Vagina (tissue), 2 donors: ENCODE measurements around the gene ACTL8. TPM values are rescaled to one million over a fixed set of nuclear protein-coding genes. Genes with fewer than 3 reads are reported as not detected.
A peak's percentile ranks its signal among the peaks of the same experiment; 100 is the strongest.

Experiments
- DNase-seq, 2 donors: peaks; one replicate each; pipeline ENCODE4 v3.0.0-alpha.2; 2017; ENCODE audit errors: extremely low spot score in 2 of 2
- H3K27ac ChIP-seq: fragments of 200-600 bp; sonication (generic); one replicate; pipeline ENCODE4 v1.5.1; 2019
- H3K27me3 ChIP-seq: fragments of 200-600 bp; sonication (generic); one replicate; pipeline ENCODE4 v1.5.1; 2019
- H3K36me3 ChIP-seq, 2 donors: fragments of 200-600 bp; sonication (generic); one replicate each; pipeline ENCODE4 v1.5.1; 2017 to 2019
- H3K4me1 ChIP-seq: fragments of 200-600 bp; sonication (generic); one replicate; pipeline ENCODE4 v1.5.1; 2019
- H3K4me3 ChIP-seq, 2 donors: fragments of 200-600 bp; sonication (generic); 1 replicate in 1 of 2; 2 replicates in 1 of 2; pipeline ENCODE4 v1.5.1; 2016 to 2019
- H3K9me3 ChIP-seq: fragments of 200-600 bp; sonication (generic); one replicate; pipeline ENCODE4 v1.5.1; 2019
- POLR2A ChIP-seq, 2 donors: fragments of 450-650 bp; IDR thresholded peaks; one replicate each; pipeline ENCODE4 v1.6.1; 2017; ENCODE audit warnings: antibody characterized with exemption in 2 of 2, mild to moderate bottlenecking in 2 of 2, moderate library complexity in 2 of 2
- POLR2AphosphoS5 ChIP-seq, 2 donors: sonication (generic); formaldehyde crosslinking; IDR thresholded peaks; one replicate each; pipeline ENCODE4 v1.9.0; 2017; ENCODE audit warnings: antibody characterized with exemption in 2 of 2, mild to moderate bottlenecking in 2 of 2, low read depth in 1 of 2; ENCODE audit not compliant: insufficient read depth in 1 of 2
- intact Hi-C: fragments of 100-400 bp; cut with DNase I; formaldehyde crosslinking; loops from one replicate; pipeline ENCODE4 v1.15.1; 2023
- total RNA-seq: library from RNA; depleted of rRNA; stranded (reverse); fragments of >200 nt; gene quantifications from one replicate; pipeline ENCODE4 v1.2.3, GENCODE V29; 2016
- TF ChIP-seq, protein P1 (sequence below), 3 experiments: fragments of 450-650 bp in 2 of 3; fragments of 200-600 bp in 1 of 3; sonication (generic) in 1 of 3; IDR thresholded peaks; one replicate each; pipeline ENCODE4 v1.5.1; 2017 to 2019; ENCODE audit warnings: antibody characterized with exemption in 3 of 3, mild to moderate bottlenecking in 2 of 3, moderate library complexity in 2 of 3

The ACTL8 gene
- total RNA-seq, 1 donor from 2014 or later = not detected

- intact Hi-C loops = no loop called here
- H3K36me3 ChIP-seq = no peaks in the 10 kb centered on the region
- H3K4me1 ChIP-seq = no peaks in the 10 kb centered on the region
- DNase-seq = no peak
- no peak overlapping the region for H3K4me3 ChIP-seq
- H3K27me3 ChIP-seq = no peaks in the 10 kb centered on the region
- TF ChIP-seq, protein P1, sequence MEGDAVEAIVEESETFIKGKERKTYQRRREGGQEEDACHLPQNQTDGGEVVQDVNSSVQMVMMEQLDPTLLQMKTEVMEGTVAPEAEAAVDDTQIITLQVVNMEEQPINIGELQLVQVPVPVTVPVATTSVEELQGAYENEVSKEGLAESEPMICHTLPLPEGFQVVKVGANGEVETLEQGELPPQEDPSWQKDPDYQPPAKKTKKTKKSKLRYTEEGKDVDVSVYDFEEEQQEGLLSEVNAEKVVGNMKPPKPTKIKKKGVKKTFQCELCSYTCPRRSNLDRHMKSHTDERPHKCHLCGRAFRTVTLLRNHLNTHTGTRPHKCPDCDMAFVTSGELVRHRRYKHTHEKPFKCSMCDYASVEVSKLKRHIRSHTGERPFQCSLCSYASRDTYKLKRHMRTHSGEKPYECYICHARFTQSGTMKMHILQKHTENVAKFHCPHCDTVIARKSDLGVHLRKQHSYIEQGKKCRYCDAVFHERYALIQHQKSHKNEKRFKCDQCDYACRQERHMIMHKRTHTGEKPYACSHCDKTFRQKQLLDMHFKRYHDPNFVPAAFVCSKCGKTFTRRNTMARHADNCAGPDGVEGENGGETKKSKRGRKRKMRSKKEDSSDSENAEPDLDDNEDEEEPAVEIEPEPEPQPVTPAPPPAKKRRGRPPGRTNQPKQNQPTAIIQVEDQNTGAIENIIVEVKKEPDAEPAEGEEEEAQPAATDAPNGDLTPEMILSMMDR (IDR thresholded peaks at IDR 0.05) = no peak
- no peak for TF ChIP-seq POLR2A (IDR thresholded peaks at IDR 0.05)
- TF ChIP-seq POLR2AphosphoS5 (IDR thresholded peaks at IDR 0.05; ENCODE audit: insufficient read depth in 1 of 2, low read depth in 1 of 2) = no peak
- H3K27ac ChIP-seq = no peak overlapping the region
- H3K9me3 ChIP-seq = no peaks in the 10 kb centered on the region
Observed at GRCh38 chr1:17790383-17791054, 35.4 kb downstream of the ACTL8 start.

DNA sequence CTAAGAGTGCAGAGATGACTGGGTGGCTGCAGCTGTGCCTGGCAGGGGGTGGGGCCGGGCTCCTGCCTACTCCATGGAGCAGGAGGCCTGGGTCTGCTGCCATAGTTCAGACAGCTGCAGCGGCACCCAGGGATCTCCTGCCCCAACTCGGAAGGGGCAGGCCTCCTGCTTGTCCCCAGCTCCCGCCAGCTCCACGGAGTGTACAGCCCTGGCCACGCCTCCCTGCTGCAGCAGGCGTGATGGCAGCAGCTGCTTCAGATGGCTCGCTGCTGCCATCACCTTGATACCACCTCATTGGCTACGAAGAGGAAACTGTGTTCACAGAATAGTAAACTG is 35.9 kb downstream of the ACTL8 start:
- H3K36me3 ChIP-seq = no peaks in the 10 kb centered on the region
- no peaks in the 10 kb centered on the region for H3K27me3 ChIP-seq
- H3K9me3 ChIP-seq = no peaks in the 10 kb centered on the region
- H3K27ac ChIP-seq = no peak overlapping the region
- TF ChIP-seq POLR2AphosphoS5 (IDR thresholded peaks at IDR 0.05; ENCODE audit: insufficient read depth in 1 of 2, low read depth in 1 of 2) = no peak
- no peak for TF ChIP-seq POLR2A (IDR thresholded peaks at IDR 0.05)
- TF ChIP-seq, protein P1 (IDR thresholded peaks at IDR 0.05) = no peak
- H3K4me1 ChIP-seq = no peaks in the 10 kb centered on the region
- no peak overlapping the region for H3K4me3 ChIP-seq
- DNase-seq = no peak
- intact Hi-C loops = no loop called here

DNA sequence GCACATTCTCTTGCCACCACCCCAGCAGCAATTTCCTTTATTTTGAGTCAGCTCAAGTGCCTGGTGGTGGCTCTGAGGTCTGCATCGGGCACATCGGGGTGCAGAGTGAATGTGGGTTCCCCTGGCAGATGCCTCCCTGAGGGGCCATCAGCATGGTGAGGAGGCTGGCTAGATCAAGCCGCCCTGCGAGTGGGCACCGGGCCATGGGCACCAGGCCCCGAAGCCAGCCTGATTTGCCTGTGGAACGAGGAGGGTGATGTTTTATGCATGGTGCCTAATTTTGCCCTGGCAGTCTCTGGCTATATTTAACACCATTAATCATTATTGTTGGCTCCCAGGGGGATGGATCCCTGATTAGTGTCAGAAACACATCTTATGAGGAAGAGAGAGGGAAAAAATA is 36.3 kb downstream of the ACTL8 start:
- H3K27me3 ChIP-seq = no peaks in the 10 kb centered on the region

GRCh38 chr1:17792421-17792820 is 37.3 kb downstream of the ACTL8 start:
- TF ChIP-seq POLR2AphosphoS5 (IDR thresholded peaks at IDR 0.05; ENCODE audit: insufficient read depth in 1 of 2, low read depth in 1 of 2) = no peak
- TF ChIP-seq, protein P1 (IDR thresholded peaks at IDR 0.05) = no peak
- no peak for TF ChIP-seq POLR2A (IDR thresholded peaks at IDR 0.05)
- intact Hi-C loops = no loop called here
- H3K36me3 ChIP-seq = no peaks in the 10 kb centered on the region
- H3K9me3 ChIP-seq = no peaks in the 10 kb centered on the region
- peak in 1 of 2 donors; percentile 74 for DNase-seq
- H3K27ac ChIP-seq = no peak overlapping the region
- H3K4me3 ChIP-seq = no peak overlapping the region
- H3K27me3 ChIP-seq = no peaks in the 10 kb centered on the region
- H3K4me1 ChIP-seq = no peaks in the 10 kb centered on the region

More for the DNA sequence above, 36.3 kb downstream of the ACTL8 start:
- Histone ChIP-seq H3K36me3 (no peaks in the 10 kb centered on the region), H3K9me3 (no peaks in the 10 kb centered on the region), H3K4me3 (no peak overlapping the region), H3K27ac (no peak overlapping the region), H3K4me1 (no peaks in the 10 kb centered on the region)
- no peak for DNase-seq
- intact Hi-C loops = no loop called here
- TF ChIP-seq POLR2AphosphoS5 (IDR thresholded peaks at IDR 0.05; ENCODE audit: insufficient read depth in 1 of 2, low read depth in 1 of 2) = no peak
- TF ChIP-seq, protein P1 (IDR thresholded peaks at IDR 0.05) = no peak

DNA sequence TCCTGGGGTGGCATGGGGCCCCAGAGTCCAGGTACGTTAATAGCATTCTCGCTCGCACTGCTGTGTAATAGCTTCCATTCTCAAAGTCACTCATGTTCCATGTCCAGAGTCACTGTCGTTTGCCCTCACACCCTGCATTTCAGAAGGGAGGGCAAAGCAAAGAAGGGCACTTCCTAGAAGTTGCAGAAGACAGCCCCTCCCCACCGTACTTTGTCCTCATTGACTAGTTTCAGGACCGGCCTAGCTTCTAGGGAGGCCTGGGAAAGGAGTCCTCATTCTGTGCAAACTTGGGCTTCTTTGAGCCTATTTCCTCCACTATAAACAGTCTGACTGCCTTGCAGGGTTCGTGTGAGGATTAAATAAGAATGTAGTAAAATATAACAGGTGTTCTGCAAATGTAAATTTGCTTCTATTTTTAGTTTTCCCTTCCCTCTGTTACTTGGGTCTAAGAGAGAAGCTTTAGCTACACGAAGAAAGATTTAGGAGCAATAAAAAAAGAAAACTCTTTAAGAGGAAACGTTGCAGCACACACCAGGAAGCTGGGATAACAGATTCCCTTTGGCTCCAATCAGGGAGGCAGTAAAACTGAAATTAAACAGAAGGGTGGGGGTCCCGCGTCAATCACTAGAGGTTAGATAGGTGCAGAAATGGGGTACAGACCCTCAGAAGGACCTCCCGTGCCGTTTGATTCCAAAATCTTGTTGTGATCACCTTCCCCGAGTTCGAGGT is 40.1 kb downstream of the ACTL8 start:
- DNase-seq = peak in 1 of 2 donors; percentile 16
- intact Hi-C loops = no loop called here
- Histone ChIP-seq H3K27me3 (no peaks in the 10 kb centered on the region), H3K27ac (no peak overlapping the region), H3K36me3 (no peaks in the 10 kb centered on the region), H3K9me3 (no peaks in the 10 kb centered on the region), H3K4me3 (no peak overlapping the region), H3K4me1 (no peaks in the 10 kb centered on the region)
- TF ChIP-seq, protein P1 (IDR thresholded peaks at IDR 0.05) = no peak
- TF ChIP-seq POLR2AphosphoS5 (IDR thresholded peaks at IDR 0.05; ENCODE audit: insufficient read depth in 1 of 2, low read depth in 1 of 2) (no peak), POLR2A (IDR thresholded peaks at IDR 0.05) (no peak)
